GM18517 (cell line): ENCODE measurements around the gene PTDSS2.
"Not testable (repeated sequence)": the region's sequence is repeated elsewhere in the genome, so short reads cannot be mapped to it uniquely, and the experiment has no call there.

ENCODE experiments used
- ATAC-seq: cut with Tn5 transposase; IDR thresholded peaks from one replicate; pipeline ENCODE4 v1.9.1; 2021; ENCODE audit warnings: mild to moderate bottlenecking, moderate library complexity; ENCODE audit not compliant: unreplicated experiment

The PTDSS2 gene

GRCh38 chr11:449889-450808 is at the start of gene PTDSS2:
TSS of gene PTDSS2 (plus strand) at chr11:450279. CDS start at chr11:450456, 177 bp downstream.
- ATAC-seq: peak; percentile 65

- not testable (repeated sequence) for ATAC-seq
Measured at GRCh38 chr11:401196-401595, 48.9 kb upstream of the PTDSS2 start.

- ATAC-seq: no peak
Measured at GRCh38 chr11:403021-403760, 46.9 kb upstream of the PTDSS2 start.

- ATAC-seq: no peak
Measured at GRCh38 chr11:403761-404431, 46.2 kb upstream of the PTDSS2 start.

GRCh38 chr11:404551-405264 is 45.4 kb upstream of the PTDSS2 start:
- ATAC-seq: no peak

- ATAC-seq: no peak
Measured at GRCh38 chr11:405323-405953, 44.6 kb upstream of the PTDSS2 start.

GRCh38 chr11:405954-406795 is 43.9 kb upstream of the PTDSS2 start:
- ATAC-seq: no peak

GRCh38 chr11:406796-407650 is 43.1 kb upstream of the PTDSS2 start:
- peak; percentile 76 for ATAC-seq

- ATAC-seq: no peak
Measured at GRCh38 chr11:407651-408123, 42.4 kb upstream of the PTDSS2 start.

- no peak for ATAC-seq
Measured at GRCh38 chr11:408154-409007, 41.7 kb upstream of the PTDSS2 start.

GRCh38 chr11:409008-409599 is 41.0 kb upstream of the PTDSS2 start:
- ATAC-seq: no peak

- no peak for ATAC-seq
Measured at GRCh38 chr11:409600-410483, 40.2 kb upstream of the PTDSS2 start.

- not testable (repeated sequence) for ATAC-seq
Measured at GRCh38 chr11:410711-411110, 39.4 kb upstream of the PTDSS2 start.

GRCh38 chr11:411520-411919 is 38.6 kb upstream of the PTDSS2 start:
- not testable (repeated sequence) for ATAC-seq

GRCh38 chr11:412641-413119 is 37.4 kb upstream of the PTDSS2 start:
- ATAC-seq: no peak
